Trophoblast cell (in vitro differentiated cells and primary cell): ENCODE data around the gene ITPKB.
A peak's percentile ranks its signal among the peaks of the same experiment; 100 is the strongest.

Source experiments
- DNase-seq, 2 donors: peaks; one replicate each; pipeline ENCODE4 v3.0.0-alpha.2; 2016
- H2AFZ ChIP-seq: 2 replicates; pipeline ENCODE4 v1.6.1; 2013; ENCODE audit warnings: low read length, moderate library complexity, mild to moderate bottlenecking; ENCODE audit not compliant: insufficient read depth, poor library complexity
- H2AK5ac ChIP-seq: 2 replicates; pipeline ENCODE4 v1.6.1; 2013; ENCODE audit warnings: mild to moderate bottlenecking, low read length
- H2BK120ac ChIP-seq: 2 replicates; pipeline ENCODE4 v1.6.1; 2013; ENCODE audit warnings: low read length, mild to moderate bottlenecking, moderate library complexity; ENCODE audit not compliant: insufficient read depth, poor library complexity
- H2BK12ac ChIP-seq: 2 replicates; pipeline ENCODE4 v1.6.1; 2013; ENCODE audit warnings: mild to moderate bottlenecking, low read length, moderate library complexity
- H2BK5ac ChIP-seq: 2 replicates; pipeline ENCODE4 v1.6.1; 2013; ENCODE audit warnings: low read length, low read depth, moderate library complexity, mild to moderate bottlenecking; ENCODE audit not compliant: poor library complexity
- H3K14ac ChIP-seq: 2 replicates; pipeline ENCODE4 v1.6.1; 2013; ENCODE audit warnings: mild to moderate bottlenecking, low read length
- H3K18ac ChIP-seq: 2 replicates; pipeline ENCODE4 v1.6.1; 2013; ENCODE audit warnings: mild to moderate bottlenecking, low read length
- H3K23ac ChIP-seq: 2 replicates; pipeline ENCODE4 v1.6.1; 2013; ENCODE audit warnings: low read length
- H3K27ac ChIP-seq: 2 replicates; pipeline ENCODE4 v1.5.1; 2013; ENCODE audit warnings: low read depth, mild to moderate bottlenecking, inconsistent platforms, low read length, moderate library complexity
- H3K27me3 ChIP-seq: 2 replicates; pipeline ENCODE4 v1.6.1; 2013; ENCODE audit warnings: inconsistent platforms, mild to moderate bottlenecking, low read length, moderate library complexity; ENCODE audit not compliant: insufficient read depth
- H3K36me3 ChIP-seq, 2 experiments: 1 replicate in 1 of 2; 2 replicates in 1 of 2; pipeline ENCODE4 v1.6.1; 2013; ENCODE audit warnings: low read length in 2 of 2, mild to moderate bottlenecking in 2 of 2, moderate library complexity in 1 of 2; ENCODE audit not compliant: insufficient read depth in 2 of 2, control insufficient read depth in 1 of 2
- H3K4ac ChIP-seq: 2 replicates; pipeline ENCODE4 v1.6.1; 2013; ENCODE audit warnings: low read depth, mild to moderate bottlenecking, low read length, moderate library complexity
- H3K4me1 ChIP-seq, 2 experiments: 1 replicate in 1 of 2; 2 replicates in 1 of 2; pipeline ENCODE4 v1.6.1; 2013; ENCODE audit warnings: low read length in 2 of 2, mild to moderate bottlenecking in 2 of 2, moderate library complexity in 1 of 2; ENCODE audit not compliant: insufficient read depth in 2 of 2, control insufficient read depth in 1 of 2
- H3K4me2 ChIP-seq: 2 replicates; pipeline ENCODE4 v1.6.1; 2013; ENCODE audit warnings: inconsistent platforms, mild to moderate bottlenecking, low read length, moderate library complexity
- H3K4me3 ChIP-seq: 2 replicates; pipeline ENCODE4 v1.5.1; 2013; ENCODE audit warnings: mild to moderate bottlenecking, low read depth, low read length, inconsistent platforms
- H3K79me1 ChIP-seq: one replicate; pipeline ENCODE4 v1.6.1; 2013; ENCODE audit warnings: low read length
- H3K79me2 ChIP-seq: 2 replicates; pipeline ENCODE4 v1.6.1; 2013; ENCODE audit warnings: low read length, mild to moderate bottlenecking; ENCODE audit not compliant: control insufficient read depth, insufficient read depth, poor library complexity
- H3K9ac ChIP-seq: 2 replicates; pipeline ENCODE4 v1.6.1; 2013; ENCODE audit warnings: mild to moderate bottlenecking, low read length
- H3K9me3 ChIP-seq: 2 replicates; pipeline ENCODE4 v1.6.1; 2013; ENCODE audit warnings: low read depth, mild to moderate bottlenecking, control low read depth, inconsistent platforms, low read length; ENCODE audit not compliant: insufficient read depth
- H4K12ac ChIP-seq: 2 replicates; pipeline ENCODE4 v1.6.1; 2013; ENCODE audit warnings: low read depth, mild to moderate bottlenecking, low read length, moderate library complexity
- H4K8ac ChIP-seq: 2 replicates; pipeline ENCODE4 v1.6.1; 2013; ENCODE audit warnings: low read depth, mild to moderate bottlenecking, low read length, moderate library complexity
- H4K91ac ChIP-seq: one replicate; pipeline ENCODE4 v1.6.1; 2013; ENCODE audit warnings: low read depth, mild to moderate bottlenecking, low read length, moderate library complexity
- WGBS: extraction: QIAGEN DNeasy Blood & Tissue Kit; methylation state at CpG from one replicate; pipeline ENCODE4 v1.1.7; 2013; ENCODE audit warnings: missing lambda C conversion rate; ENCODE audit not compliant: insufficient read length, insufficient coverage; ENCODE audit errors: extremely low coverage; 5-methylcytosine and 5-hydroxymethylcytosine counted together

Gene ITPKB

DNA sequence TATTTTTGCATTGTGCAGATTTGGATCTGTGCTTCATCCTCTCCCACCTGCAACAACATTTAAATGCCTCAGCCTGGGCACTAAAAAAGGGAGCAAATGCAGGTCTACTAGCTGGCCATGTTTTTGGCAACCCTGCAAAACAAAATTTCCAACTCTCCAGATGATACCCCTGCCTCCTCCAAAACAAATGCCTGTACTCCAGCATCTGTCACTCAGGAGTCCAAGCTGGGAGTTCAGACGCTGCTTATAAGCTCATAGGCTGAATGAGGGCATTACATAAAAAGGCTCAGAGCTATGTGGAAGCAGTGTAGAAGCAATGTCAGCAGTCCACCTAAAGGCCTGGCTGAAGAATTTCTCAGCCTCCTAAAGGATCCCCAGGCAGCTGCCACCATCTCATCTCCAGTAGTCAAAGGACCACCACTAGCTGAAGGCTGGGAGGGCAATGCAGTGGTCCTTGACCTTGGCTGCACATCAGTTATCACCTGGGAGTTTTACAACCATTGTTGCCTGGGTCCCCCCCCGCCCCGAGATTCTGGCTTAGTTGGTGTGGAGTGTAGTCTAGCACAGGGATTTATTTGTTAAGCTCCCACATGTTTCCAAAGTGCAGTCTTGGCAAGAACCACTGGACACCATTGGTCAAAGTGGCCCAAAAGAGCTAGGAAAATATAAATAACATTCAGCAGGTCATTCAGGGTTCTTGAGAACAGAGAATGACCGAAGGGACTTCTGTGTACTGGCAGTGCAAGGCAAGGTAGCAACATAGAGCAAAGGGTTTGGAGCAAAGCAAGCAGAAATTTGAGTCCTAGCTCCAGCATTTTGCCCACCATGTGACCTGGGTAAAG, 57.2 kb downstream of the ITPKB start:
- Histone ChIP-seq H2BK5ac (no peak overlapping the region), H3K79me1 (peaks cover 2% of the 10 kb centered on the region), H2BK120ac (no peak overlapping the region), H3K18ac (no peak overlapping the region), H3K4me2 (no peak overlapping the region), H3K23ac (no peak overlapping the region), H3K36me3 (no peaks in the 10 kb centered on the region), H3K27me3 (no peaks in the 10 kb centered on the region), H2BK12ac (no peak overlapping the region), H3K4me3 (no peak overlapping the region), H3K4me1 (peaks cover 0 to 8% of the 10 kb centered on the region in 2 experiments), H4K8ac (no peak overlapping the region), H3K14ac (no peak overlapping the region), H2AFZ (no peak overlapping the region), H2AK5ac (no peak overlapping the region), H3K9me3 (peaks cover 2% of the 10 kb centered on the region), H4K91ac (no peak overlapping the region), H3K79me2 (peaks cover 2% of the 10 kb centered on the region), H3K27ac (no peak overlapping the region), H3K9ac (no peak overlapping the region), H4K12ac (no peak overlapping the region), H3K4ac (no peak overlapping the region)
- WGBS = no CpG with 5 or more reads among the region's 4 CpGs
- no peak for DNase-seq

DNA sequence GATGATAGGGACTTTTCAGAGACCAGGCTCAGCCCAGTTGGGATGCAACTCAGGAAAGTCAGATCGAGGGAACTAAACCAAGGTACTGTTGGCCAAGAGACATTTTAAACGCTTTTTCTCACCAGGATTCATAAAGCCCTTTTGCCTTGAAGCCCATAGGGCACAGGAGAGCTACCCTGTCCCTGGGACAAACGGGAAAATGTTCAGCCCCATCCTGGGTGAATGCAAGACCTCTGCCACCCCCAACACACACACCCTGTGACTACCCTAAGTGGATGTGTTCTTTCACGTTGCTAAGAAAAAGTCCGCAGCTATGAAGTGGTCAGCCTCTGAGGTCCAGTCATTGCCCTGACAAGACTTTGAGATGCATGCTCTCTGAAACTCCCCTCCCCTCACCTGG, 58.4 kb downstream of the ITPKB start:
- no peak overlapping the region for H3K23ac ChIP-seq
- peaks cover 2% of the 10 kb centered on the region for H3K9me3 ChIP-seq
- WGBS = no CpG with 5 or more reads among the region's 5 CpGs
- no peaks in the 10 kb centered on the region for H3K27me3 ChIP-seq
- H3K79me2 ChIP-seq = peaks cover 2% of the 10 kb centered on the region
- H3K9ac ChIP-seq = no peak overlapping the region
- H3K27ac ChIP-seq = no peak overlapping the region
- no peak overlapping the region for H2BK12ac ChIP-seq
- peaks cover 2% of the 10 kb centered on the region for H3K79me1 ChIP-seq
- no peak overlapping the region for H2BK120ac ChIP-seq
- H2AK5ac ChIP-seq = no peak overlapping the region
- no peak overlapping the region for H4K8ac ChIP-seq
- H3K4me2 ChIP-seq = peak overlapping the region; percentile 72
- H2AFZ ChIP-seq = no peak overlapping the region
- H3K4me3 ChIP-seq = no peak overlapping the region
- H4K12ac ChIP-seq = no peak overlapping the region
- no peak overlapping the region for H3K18ac ChIP-seq
- H2BK5ac ChIP-seq = no peak overlapping the region
- no peak overlapping the region for H3K14ac ChIP-seq
- DNase-seq = no peak
- H3K4ac ChIP-seq = no peak overlapping the region
- H3K36me3 ChIP-seq = no peaks in the 10 kb centered on the region
- H3K4me1 ChIP-seq = peaks cover 0 to 8% of the 10 kb centered on the region in 2 experiments
- no peak overlapping the region for H4K91ac ChIP-seq

DNA sequence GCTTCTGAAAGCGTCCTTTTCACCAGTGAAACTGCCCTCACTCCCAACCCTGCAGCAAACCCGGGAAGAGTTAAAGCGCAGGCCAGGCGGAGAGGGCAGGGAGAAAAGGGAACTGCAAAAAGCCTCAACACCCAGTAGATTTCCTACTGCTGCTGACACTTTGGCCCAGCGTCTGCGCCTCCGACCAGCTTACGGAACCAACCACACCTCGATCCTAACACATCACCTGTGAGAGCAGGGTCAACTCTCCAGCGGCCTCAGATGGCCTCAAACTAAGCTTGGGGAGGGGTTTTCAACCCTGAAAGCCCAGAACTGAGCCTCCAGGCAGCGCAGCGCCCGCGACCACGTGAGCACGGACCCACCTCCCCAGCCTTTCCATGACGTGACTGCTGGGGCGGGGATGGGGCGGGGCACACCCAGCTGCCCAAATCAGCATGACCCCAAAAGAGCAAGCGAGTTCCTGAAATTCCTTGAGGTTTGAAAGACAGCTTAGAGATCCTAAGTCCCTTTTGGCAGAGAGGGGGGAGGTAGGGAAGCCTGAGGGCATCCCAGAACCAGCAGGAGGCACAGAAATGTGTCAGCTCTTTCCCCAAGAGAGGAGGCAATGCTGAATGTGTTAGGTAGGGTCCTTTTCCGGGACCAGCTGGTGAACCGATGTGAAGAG, 59.1 kb downstream of the ITPKB start:
- H3K4ac ChIP-seq = no peak overlapping the region
- H3K14ac ChIP-seq = peak overlapping the region; percentile 13
- peak overlapping the region; percentile 15 for H4K8ac ChIP-seq
- H3K79me2 ChIP-seq = peaks cover 2% of the 10 kb centered on the region
- no peak overlapping the region for H3K27ac ChIP-seq
- peaks cover 2% of the 10 kb centered on the region for H3K9me3 ChIP-seq
- no peak overlapping the region for H2AK5ac ChIP-seq
- no peak overlapping the region for H2BK120ac ChIP-seq
- peak; percentile 75 to 76 for DNase-seq
- no peak overlapping the region for H2BK12ac ChIP-seq
- no peak overlapping the region for H2BK5ac ChIP-seq
- H3K79me1 ChIP-seq = peaks cover 2% of the 10 kb centered on the region
- H3K18ac ChIP-seq = no peak overlapping the region
- no peak overlapping the region for H3K23ac ChIP-seq
- no peak overlapping the region for H3K9ac ChIP-seq
- no peak overlapping the region for H4K91ac ChIP-seq
- peak overlapping the region; percentile 41 for H3K4me3 ChIP-seq
- H3K27me3 ChIP-seq = no peaks in the 10 kb centered on the region
- H3K4me2 ChIP-seq = peak overlapping the region; percentile 72
- WGBS = no CpG with 5 or more reads among the region's 22 CpGs
- H4K12ac ChIP-seq = peak overlapping the region; percentile 40
- H2AFZ ChIP-seq = peak overlapping the region; percentile 43
- H3K4me1 ChIP-seq = peaks cover 0 to 8% of the 10 kb centered on the region in 2 experiments
- no peaks in the 10 kb centered on the region for H3K36me3 ChIP-seq

DNA sequence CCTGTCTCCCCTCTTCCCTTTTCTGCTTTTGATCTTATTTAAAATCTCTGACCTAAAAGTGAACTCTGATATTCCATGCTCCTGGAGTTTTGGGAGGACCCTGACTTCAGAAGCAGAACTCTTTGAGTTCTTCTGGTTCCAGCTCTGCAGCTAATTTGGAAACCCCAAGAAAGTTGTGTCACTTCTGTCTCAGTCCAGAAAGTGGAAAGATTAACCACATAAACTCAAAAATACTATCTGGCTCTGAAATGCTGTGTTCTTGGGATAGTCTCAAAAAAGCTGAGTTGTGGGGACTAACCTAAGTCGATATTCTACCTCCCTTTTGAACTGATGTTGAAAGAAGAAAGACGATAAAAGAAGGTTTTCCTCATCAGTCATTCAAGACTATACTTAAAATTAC, 59.8 kb downstream of the ITPKB start:
- Histone ChIP-seq H3K79me1 (peaks cover 2% of the 10 kb centered on the region), H2AK5ac (no peak overlapping the region), H3K23ac (no peak overlapping the region), H2BK12ac (no peak overlapping the region), H3K14ac (no peak overlapping the region), H3K4me1 (peaks cover 0 to 8% of the 10 kb centered on the region in 2 experiments), H2BK120ac (no peak overlapping the region), H3K4me3 (no peak overlapping the region), H3K27ac (no peak overlapping the region), H3K18ac (no peak overlapping the region), H3K27me3 (no peaks in the 10 kb centered on the region), H4K8ac (no peak overlapping the region), H3K4ac (no peak overlapping the region), H4K91ac (no peak overlapping the region), H3K79me2 (peaks cover 2% of the 10 kb centered on the region), H3K4me2 (no peak overlapping the region), H4K12ac (no peak overlapping the region), H2AFZ (no peak overlapping the region), H3K36me3 (no peaks in the 10 kb centered on the region), H2BK5ac (no peak overlapping the region), H3K9me3 (peaks cover 2% of the 10 kb centered on the region), H3K9ac (no peak overlapping the region)
- DNase-seq = no peak
- no CpG with 5 or more reads among the region's 2 CpGs for WGBS
